H1 (cell line): ENCODE measurements around the gene MFRP. TPM values are rescaled to one million over a fixed set of nuclear protein-coding genes. Genes with fewer than 3 reads are reported as not detected.

Source experiments
- CTCF ChIA-PET: fragments of 300-600 bp; sonication (Branson Sonifier 250); formaldehyde crosslinking; loops from one replicate; lab custom pipeline; 2021; ENCODE audit not compliant: partially characterized antibody; lab: Charles Lee
- POLR2A ChIA-PET: fragments of 300-600 bp; sonication (Branson Sonifier 250); formaldehyde crosslinking; loops from one replicate; lab custom pipeline; 2021; ENCODE audit warnings: inconsistent platforms; ENCODE audit not compliant: partially characterized antibody; lab: Charles Lee
- DNase-seq, 2 experiments: peaks; one replicate each; pipeline versions ENCODE4 v3.0.0 to v3.0.0-alpha.2; 2010 to 2022; ENCODE audit warnings: low spot score in 2 of 2, low read depth in 1 of 2, mixed read lengths in 1 of 2
- FAIRE-seq: peaks from 2 replicates; lab custom pipeline; 2011; peaks lifted over from hg19 to GRCh38; lab: Jason Lieb, UNC
- H2AFZ ChIP-seq: 2 replicates; pipeline ENCODE4 v1.8.1; 2012; ENCODE audit warnings: low read length, inconsistent platforms
- H2AK5ac ChIP-seq: 2 replicates; pipeline ENCODE4 v1.6.1; 2013; ENCODE audit warnings: low read depth, low read length
- H2BK120ac ChIP-seq: replicated peaks from 2 replicates; pipeline ENCODE3; 2013; ENCODE audit warnings: low read depth, low read length, inconsistent platforms
- H2BK12ac ChIP-seq: 2 replicates; pipeline ENCODE4 v1.6.1; 2013; ENCODE audit warnings: low read depth, low read length
- H2BK15ac ChIP-seq: 2 replicates; pipeline ENCODE4 v1.6.1; 2013; ENCODE audit warnings: low read length
- H2BK20ac ChIP-seq: 2 replicates; pipeline ENCODE4 v1.6.1; 2013; ENCODE audit warnings: low read length
- H2BK5ac ChIP-seq: 2 replicates; pipeline ENCODE4 v1.6.1; 2013; ENCODE audit warnings: low read depth, low read length
- H3K14ac ChIP-seq: 2 replicates; pipeline ENCODE4 v1.6.1; 2013; ENCODE audit warnings: inconsistent platforms; ENCODE audit not compliant: insufficient read length
- H3K18ac ChIP-seq: 2 replicates; pipeline ENCODE4 v1.6.1; 2013; ENCODE audit warnings: low read length; ENCODE audit errors: extremely low read depth
- H3K23ac ChIP-seq: 2 replicates; pipeline ENCODE4 v1.6.1; 2013; ENCODE audit warnings: inconsistent platforms; ENCODE audit not compliant: insufficient read length
- H3K23me2 ChIP-seq: 2 replicates; pipeline ENCODE4 v1.6.1; 2013; ENCODE audit warnings: low read depth, low read length
- H3K27ac ChIP-seq: 2 replicates; pipeline ENCODE4 v1.6.1; 2011; ENCODE audit warnings: low read depth, low read length, inconsistent platforms
- H3K27me3 ChIP-seq, 4 experiments: replicated peaks in 1 of 4; 1 replicate in 1 of 4; 2 replicates in 3 of 4; pipeline versions ENCODE4 v1.6.1 to v1.8.1; 2011 to 2013; ENCODE audit warnings: low read length in 3 of 4, mild to moderate bottlenecking in 3 of 4, inconsistent platforms in 2 of 4, mixed read lengths in 2 of 4, moderate library complexity in 1 of 4; ENCODE audit not compliant: control insufficient read depth in 3 of 4, insufficient read depth in 3 of 4; ENCODE audit errors: extremely low read depth in 1 of 4
- H3K36me3 ChIP-seq, 4 experiments: 2 replicates each; pipeline versions ENCODE4 v1.6.1 to v1.8.1; 2011 to 2013; ENCODE audit warnings: mild to moderate bottlenecking in 4 of 4, low read length in 3 of 4, moderate library complexity in 2 of 4, control low read depth in 1 of 4, inconsistent platforms in 1 of 4; ENCODE audit not compliant: insufficient read depth in 4 of 4, control insufficient read depth in 2 of 4
- H3K4ac ChIP-seq: replicated peaks from 2 replicates; pipeline ENCODE3; 2013; ENCODE audit warnings: low read length, low read depth, mixed read lengths, inconsistent platforms; ENCODE audit not compliant: insufficient read length
- H3K4me1 ChIP-seq, 4 experiments: replicated peaks in 1 of 4; 1 replicate in 1 of 4; 2 replicates in 3 of 4; pipeline versions ENCODE4 v1.6.1 to v1.8.1; 2011 to 2013; ENCODE audit warnings: low read length in 3 of 4, inconsistent platforms in 2 of 4, mixed read lengths in 1 of 4; ENCODE audit not compliant: insufficient read depth in 4 of 4, control insufficient read depth in 3 of 4
- H3K4me2 ChIP-seq, 2 experiments: 2 replicates each; pipeline versions ENCODE4 v1.6.1 to v1.8.1; 2011 to 2013; ENCODE audit warnings: low read depth in 2 of 2, low read length in 2 of 2, control low read depth in 1 of 2, inconsistent platforms in 1 of 2, mild to moderate bottlenecking in 1 of 2; ENCODE audit not compliant: insufficient read depth in 1 of 2
- H3K4me3 ChIP-seq, 4 experiments: fragments of 200-600, 300-600 bp in 1 of 4; sonication (generic), shearing (Covaris generic), sonication (Bioruptor Twin) in 1 of 4; 2 replicates each; pipeline versions ENCODE4 v1.5.1 to v1.8.1; 2011 to 2016; ENCODE audit warnings: low read length in 4 of 4, low read depth in 3 of 4, control low read depth in 2 of 4, inconsistent platforms in 2 of 4, mild to moderate bottlenecking in 2 of 4, mixed read lengths in 1 of 4, moderate library complexity in 1 of 4; ENCODE audit not compliant: insufficient read depth in 2 of 4; ENCODE audit errors: extremely low read depth in 1 of 4
- H3K56ac ChIP-seq: replicated peaks from 2 replicates; pipeline ENCODE3; 2013; ENCODE audit warnings: low read depth, mild to moderate bottlenecking, mixed read lengths, low read length, inconsistent platforms; ENCODE audit not compliant: insufficient read length
- H3K79me1 ChIP-seq: 2 replicates; pipeline ENCODE4 v1.6.1; 2013; ENCODE audit warnings: low read depth, low read length, control low read depth
- H3K79me2 ChIP-seq, 2 experiments: 2 replicates each; pipeline versions ENCODE4 v1.6.1 to v1.8.1; 2012 to 2013; ENCODE audit warnings: low read length in 2 of 2, mild to moderate bottlenecking in 2 of 2, inconsistent platforms in 1 of 2; ENCODE audit not compliant: insufficient read depth in 2 of 2, control insufficient read depth in 1 of 2
- H3K9ac ChIP-seq, 4 experiments: replicated peaks in 1 of 4; 1 replicate in 1 of 4; 2 replicates in 3 of 4; pipeline versions ENCODE4 v1.6.1 to v1.8.1; 2011 to 2013; ENCODE audit warnings: low read depth in 3 of 4, low read length in 3 of 4, control low read depth in 2 of 4, mild to moderate bottlenecking in 2 of 4, moderate library complexity in 2 of 4, inconsistent platforms in 1 of 4; ENCODE audit errors: extremely low read depth in 1 of 4
- H3K9me3 ChIP-seq, 2 experiments: 2 replicates each; pipeline versions ENCODE4 v1.6.1 to v1.8.1; 2012 to 2013; ENCODE audit warnings: mild to moderate bottlenecking in 2 of 2, moderate library complexity in 2 of 2, control low read depth in 1 of 2, inconsistent platforms in 1 of 2, low read depth in 1 of 2, low read length in 1 of 2, mixed read lengths in 1 of 2; ENCODE audit not compliant: insufficient read depth in 2 of 2
- H4K20me1 ChIP-seq, 2 experiments: replicated peaks in 1 of 2; 2 replicates each; pipeline versions ENCODE3 to v1.8.1; 2011 to 2013; ENCODE audit warnings: inconsistent platforms in 2 of 2, low read length in 2 of 2, mild to moderate bottlenecking in 1 of 2; ENCODE audit not compliant: insufficient read depth in 2 of 2, control insufficient read depth in 1 of 2
- H4K5ac ChIP-seq: 2 replicates; pipeline ENCODE4 v1.6.1; 2013; ENCODE audit warnings: low read length, low read depth, mixed read lengths, inconsistent platforms; ENCODE audit not compliant: insufficient read length
- H4K8ac ChIP-seq: 2 replicates; pipeline ENCODE4 v1.8.0; 2013; ENCODE audit warnings: mild to moderate bottlenecking, moderate library complexity, low read length, inconsistent platforms; ENCODE audit not compliant: insufficient read depth; ENCODE audit errors: extremely low read depth
- H4K91ac ChIP-seq: replicated peaks from 2 replicates; pipeline ENCODE3; 2013; ENCODE audit warnings: low read length, mixed read lengths, inconsistent platforms; ENCODE audit not compliant: insufficient read length
- BACH1 ChIP-seq: IDR thresholded peaks from 2 replicates; pipeline ENCODE4 v1.6.1; 2012; ENCODE audit warnings: low read length, improper control_type of control experiment
- CEBPB ChIP-seq: IDR thresholded peaks from 2 replicates; pipeline ENCODE4 v1.6.1; 2012; ENCODE audit warnings: low read depth, low read length
- HDAC6 ChIP-seq: IDR thresholded peaks from one replicate; pipeline ENCODE4 v1.7.1; 2012; ENCODE audit warnings: low read depth, mild to moderate bottlenecking, inconsistent platforms, low read length, moderate library complexity
- MAFK ChIP-seq: IDR thresholded peaks from 2 replicates; pipeline ENCODE4 v1.6.1; 2012; ENCODE audit warnings: low read depth, mild to moderate bottlenecking, improper control_type of control experiment, low read length
- SAP30 ChIP-seq: fragments of 300-600 bp; sonication (generic); IDR thresholded peaks from 2 replicates; pipeline ENCODE4 v1.7.1; 2012; ENCODE audit warnings: low read length, moderate library complexity, mild to moderate bottlenecking, inconsistent platforms; ENCODE audit not compliant: insufficient read depth, insufficient replicate concordance
- SUZ12 ChIP-seq: fragments of 200-600 bp; sonication (generic); IDR thresholded peaks from 2 replicates; pipeline ENCODE4 v1.6.1; 2012; ENCODE audit warnings: mild to moderate bottlenecking, inconsistent platforms, low read length, moderate library complexity, mixed read lengths
- TEAD4 ChIP-seq: IDR thresholded peaks from 2 replicates; pipeline ENCODE4 v1.6.1; 2012; ENCODE audit warnings: low read depth, low read length, inconsistent platforms, mixed read lengths
- WGBS, 2 experiments: shearing (Covaris generic) in 1 of 2; methylation state at CpG; one replicate each; pipeline versions ENCODE4 v1.1.6 to v1.1.7; 2013 to 2015; ENCODE audit warnings: low lambda C conversion rate in 2 of 2, mixed read lengths in 2 of 2, inconsistent platforms in 1 of 2, low coverage in 1 of 2, missing lambda C conversion rate in 1 of 2; ENCODE audit not compliant: insufficient replicate concordance in 2 of 2, insufficient coverage in 1 of 2, insufficient read length in 1 of 2; ENCODE audit errors: extremely low coverage in 1 of 2, missing lambda C conversion rate in 1 of 2; 5-methylcytosine and 5-hydroxymethylcytosine counted together
- polyA plus RNA-seq, 7 experiments: library from polyadenylated mRNA; depleted of rRNA in 3 of 7; stranded (reverse) in 5 of 7; unstranded in 2 of 7; fragments of >200 nt in 5 of 7; fragments of 200-250 nt in 2 of 7; gene quantifications; 1 replicate in 5 of 7; 2 replicates in 1 of 7; 4 replicates in 1 of 7; pipeline versions ENCODE4 v1.2.1 to v1.2.3, GENCODE V29; 2011 to 2013; ENCODE audit warnings: missing spikeins in 2 of 7, mixed read lengths in 2 of 7
- total RNA-seq: library from RNA; stranded (reverse); fragmentation: NEBNext Ultra II Directional; extraction: Animal tissue kit (Norgen Biotek cat#: 25700); gene quantifications from 2 replicates; pipeline ENCODE4 v1.2.1, GENCODE V29; 2021
- TF ChIP-seq, protein P1 (sequence below): IDR thresholded peaks from 2 replicates; pipeline ENCODE4 v1.6.1; 2012; ENCODE audit warnings: low read length, inconsistent platforms
- TF ChIP-seq, protein P2 (sequence below): IDR thresholded peaks from 2 replicates; pipeline ENCODE4 v1.6.1; 2012; ENCODE audit warnings: inconsistent platforms

Gene MFRP
- total and polyA plus RNA-seq, 2 of the 8 experiments (the other 6 are each of a cell fraction or from before 2014, with no cell fraction given): 0.02 TPM; not detected in 1

DNA sequence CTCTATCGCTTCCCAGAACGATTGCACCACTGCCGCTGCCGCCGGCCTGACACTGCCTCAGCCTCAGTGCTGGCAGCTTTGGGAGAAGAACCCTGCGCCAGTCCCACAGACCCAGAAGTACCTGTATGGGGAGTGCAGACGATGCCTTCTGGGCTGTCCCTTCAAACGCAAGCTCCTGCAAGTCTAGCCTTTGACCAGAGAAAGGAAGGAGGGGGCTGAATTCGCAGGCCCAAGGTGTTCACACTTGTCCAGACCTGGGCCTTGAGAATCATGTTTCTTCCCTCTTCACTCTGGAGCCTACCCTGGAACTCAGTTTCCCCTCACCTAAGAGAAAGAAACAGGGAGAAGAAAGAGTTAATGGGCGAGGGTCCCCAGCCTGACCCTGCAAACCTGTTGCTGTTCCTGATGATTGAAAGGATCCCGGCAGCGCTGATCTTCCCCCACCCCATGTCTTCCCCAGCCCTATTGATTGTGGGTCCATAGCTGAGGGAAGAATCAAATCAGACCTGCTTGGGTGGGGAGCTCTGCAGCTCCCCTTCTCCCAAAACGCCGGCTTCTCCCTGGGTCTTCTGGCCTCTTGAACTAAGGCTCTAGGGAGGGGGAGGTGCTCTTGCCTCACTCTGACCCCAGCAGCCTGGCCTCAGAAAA is 28.8 kb downstream of the MFRP start:
- H3K9ac ChIP-seq: no peak overlapping the region
- no peak overlapping the region for H3K4ac ChIP-seq
- peaks cover 11 to 53% (median 48%) of the 10 kb centered on the region in 4 experiments for H3K4me1 ChIP-seq
- H2BK5ac ChIP-seq: peak overlapping the region; percentile 91; the same call in 1 of the 2 replicates
- no peak overlapping the region for H3K23ac ChIP-seq
- H2BK120ac ChIP-seq: no peak overlapping the region
- FAIRE-seq: no peak
- H3K4me2 ChIP-seq: peak overlapping the region; percentile 84 to 97
- no peak overlapping the region for H4K5ac ChIP-seq
- H3K18ac ChIP-seq: peak overlapping the region; percentile 27; the same call in 1 of the 2 replicates
- no peak overlapping the region for H3K56ac ChIP-seq
- H3K9me3 ChIP-seq: no peaks in the 10 kb centered on the region
- H2AFZ ChIP-seq: no peak overlapping the region
- H2AK5ac ChIP-seq: no peak overlapping the region
- no peak overlapping the region for H3K27ac ChIP-seq
- peak overlapping the region; percentile 68; the same call in 1 of the 2 replicates for H2BK20ac ChIP-seq
- H4K91ac ChIP-seq: peak overlapping the region; percentile 38
- DNase-seq: no peak
- H3K79me2 ChIP-seq: no peaks in the 10 kb centered on the region
- H3K4me3 ChIP-seq: peak overlapping the region; percentile 17 to 77 (median 44); a peak in 5 of 8 replicates
- H3K36me3 ChIP-seq: no peaks in the 10 kb centered on the region
- H2BK12ac ChIP-seq: peak overlapping the region; percentile 98; the same call in 1 of the 2 replicates
- CTCF ChIA-PET: interaction anchor here (0.7 to 16.8 kb wide), 9 partner anchors 10 to 224 kb away, joined by 3 to 415 read pairs (median 4); partner anchors contain the start of genes C1QTNF5, MFRP, RNF26 and USP2
- peaks cover 5 to 46% (median 36%) of the 10 kb centered on the region in 4 experiments for H3K27me3 ChIP-seq
- WGBS, 2 experiments: 33% methylated on average over 14 of the region's 14 CpGs; no CpG with 5 or more reads in 1 of the 2 experiments
- H3K14ac ChIP-seq: no peak overlapping the region
- TF ChIP-seq SAP30: peak; percentile 70
- TF ChIP-seq TEAD4: no peak
- peak; percentile 41; the same call in 1 of the 2 replicates for TF ChIP-seq CEBPB
- no peak for TF ChIP-seq SUZ12
- no peak for TF ChIP-seq MAFK
- TF ChIP-seq HDAC6: no peak
- TF ChIP-seq, protein P1, sequence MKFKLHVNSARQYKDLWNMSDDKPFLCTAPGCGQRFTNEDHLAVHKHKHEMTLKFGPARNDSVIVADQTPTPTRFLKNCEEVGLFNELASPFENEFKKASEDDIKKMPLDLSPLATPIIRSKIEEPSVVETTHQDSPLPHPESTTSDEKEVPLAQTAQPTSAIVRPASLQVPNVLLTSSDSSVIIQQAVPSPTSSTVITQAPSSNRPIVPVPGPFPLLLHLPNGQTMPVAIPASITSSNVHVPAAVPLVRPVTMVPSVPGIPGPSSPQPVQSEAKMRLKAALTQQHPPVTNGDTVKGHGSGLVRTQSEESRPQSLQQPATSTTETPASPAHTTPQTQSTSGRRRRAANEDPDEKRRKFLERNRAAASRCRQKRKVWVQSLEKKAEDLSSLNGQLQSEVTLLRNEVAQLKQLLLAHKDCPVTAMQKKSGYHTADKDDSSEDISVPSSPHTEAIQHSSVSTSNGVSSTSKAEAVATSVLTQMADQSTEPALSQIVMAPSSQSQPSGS: no peak
- TF ChIP-seq BACH1: no peak
- TF ChIP-seq, protein P2, sequence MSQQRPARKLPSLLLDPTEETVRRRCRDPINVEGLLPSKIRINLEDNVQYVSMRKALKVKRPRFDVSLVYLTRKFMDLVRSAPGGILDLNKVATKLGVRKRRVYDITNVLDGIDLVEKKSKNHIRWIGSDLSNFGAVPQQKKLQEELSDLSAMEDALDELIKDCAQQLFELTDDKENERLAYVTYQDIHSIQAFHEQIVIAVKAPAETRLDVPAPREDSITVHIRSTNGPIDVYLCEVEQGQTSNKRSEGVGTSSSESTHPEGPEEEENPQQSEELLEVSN: no peak
- no peaks in the 10 kb centered on the region for H3K79me1 ChIP-seq
- H4K8ac ChIP-seq: 0 out of 2 replicates have a peak overlapping the region, but pooled peaks have one; percentile 20
- H4K20me1 ChIP-seq: peaks cover 2% of the 10 kb centered on the region in 2 experiments
- POLR2A ChIA-PET: interaction anchor here (0.6 to 5.4 kb wide), 14 partner anchors 10 to 298 kb away, joined by 3 to 44 read pairs (median 4); partner anchors contain the start of genes C1QTNF5, HINFP, HMBS and RNF26
- no peak overlapping the region for H2BK15ac ChIP-seq
- peaks cover 33% of the 10 kb centered on the region for H3K23me2 ChIP-seq
